ENCODE results near the gene TSPAN7. TPM values are rescaled to one million over a fixed set of nuclear protein-coding genes. Genes with fewer than 3 reads are reported as not detected.

TSPAN7 gene
- 0.27 and 0.34 TPM in 2 replicates for total RNA-seq

- intact Hi-C loops (cut with micrococcal nuclease) = loop anchor here (1.0 kb wide), 1 partner anchor 234 kb away; the partner anchor contains the start of gene RPGR
Measured at GRCh38 chrX:38561126-38561868, at the start of gene TSPAN7. Gene TSPAN7 (plus strand): TSS chrX:38561542. CDS start chrX:38561547, 5 bp downstream.

GRCh38 chrX:38513112-38513742 lies 48.1 kb upstream of the TSPAN7 start:
- intact Hi-C loops (cut with micrococcal nuclease) = no loop called here

- intact Hi-C loops (cut with micrococcal nuclease) = no loop called here
Measured at GRCh38 chrX:38514016-38514854, 47.1 kb upstream of the TSPAN7 start.

GRCh38 chrX:38515291-38515690 lies 46.1 kb upstream of the TSPAN7 start:
- intact Hi-C loops (cut with micrococcal nuclease) = no loop called here

- intact Hi-C loops (cut with micrococcal nuclease) = no loop called here
Measured at GRCh38 chrX:38516196-38516774, 45.1 kb upstream of the TSPAN7 start.

- intact Hi-C loops (cut with micrococcal nuclease) = no loop called here
Measured at GRCh38 chrX:38519651-38520050, 41.7 kb upstream of the TSPAN7 start.

GRCh38 chrX:38538134-38538533 lies 23.2 kb upstream of the TSPAN7 start:
- intact Hi-C loops (cut with micrococcal nuclease) = no loop called here

GRCh38 chrX:38539748-38540147 lies 21.6 kb upstream of the TSPAN7 start:
- intact Hi-C loops (cut with micrococcal nuclease) = no loop called here

- intact Hi-C loops (cut with micrococcal nuclease) = no loop called here
Measured at GRCh38 chrX:38548508-38548907, 12.8 kb upstream of the TSPAN7 start.

- intact Hi-C loops (cut with micrococcal nuclease) = no loop called here
Measured at GRCh38 chrX:38552721-38553120, 8.6 kb upstream of the TSPAN7 start.

- intact Hi-C loops (cut with micrococcal nuclease) = no loop called here
Measured at GRCh38 chrX:38558686-38559085, 2.7 kb upstream of the TSPAN7 start.

- intact Hi-C loops (cut with micrococcal nuclease) = loop anchor here (1.0 kb wide), 1 partner anchor 233 kb away; the partner anchor contains the start of gene RPGR
Measured at GRCh38 chrX:38560776-38561125, 591 bp upstream of the TSPAN7 start.

GRCh38 chrX:38561951-38562719 lies 793 bp downstream of the TSPAN7 start:
- intact Hi-C loops (cut with micrococcal nuclease) = loop anchor here (1.0 kb wide), 1 partner anchor 235 kb away; the partner anchor contains the start of gene RPGR

- intact Hi-C loops (cut with micrococcal nuclease) = no loop called here
Measured at GRCh38 chrX:38563030-38563429, 1.7 kb downstream of the TSPAN7 start.

GRCh38 chrX:38570396-38570795 lies 9.1 kb downstream of the TSPAN7 start:
- intact Hi-C loops (cut with micrococcal nuclease) = no loop called here

GRCh38 chrX:38571058-38571457 lies 9.7 kb downstream of the TSPAN7 start:
- intact Hi-C loops (cut with micrococcal nuclease) = no loop called here

- intact Hi-C loops (cut with micrococcal nuclease) = no loop called here
Measured at GRCh38 chrX:38574858-38575257, 13.5 kb downstream of the TSPAN7 start.

GRCh38 chrX:38575888-38576287 lies 14.5 kb downstream of the TSPAN7 start:
- intact Hi-C loops (cut with micrococcal nuclease) = no loop called here

- intact Hi-C loops (cut with micrococcal nuclease) = no loop called here
Measured at GRCh38 chrX:38577738-38578137, 16.4 kb downstream of the TSPAN7 start.

- intact Hi-C loops (cut with micrococcal nuclease) = no loop called here
Measured at GRCh38 chrX:38578167-38578566, 16.8 kb downstream of the TSPAN7 start.

- intact Hi-C loops (cut with micrococcal nuclease) = no loop called here
Measured at GRCh38 chrX:38583181-38583580, 21.8 kb downstream of the TSPAN7 start.
